ENCODE results near the gene CASP8. TPM values are rescaled to one million over a fixed set of nuclear protein-coding genes. Genes with fewer than 3 reads are reported as not detected.

Gene CASP8
- polyA plus RNA-seq, 1 donor from 2014 or later: not detected

GRCh38 chr2:201270293-201271001, 10.1 kb downstream of the CASP8 start:
- H3K79me2 ChIP-seq (replicated peaks; ENCODE audit: insufficient read depth, low read length): no peaks in the 10 kb centered on the region
- no peaks in the 10 kb centered on the region for H3K9me3 ChIP-seq (ENCODE audit: low read length)
- no peaks in the 10 kb centered on the region for H4K20me1 ChIP-seq (ENCODE audit: insufficient read depth)
- H3K9ac ChIP-seq (ENCODE audit: low read length): no peak overlapping the region
- H3K27ac ChIP-seq (ENCODE audit: low read length): no peak overlapping the region
- H2AFZ ChIP-seq (ENCODE audit: low read depth, low read length): no peak overlapping the region
- no peaks in the 10 kb centered on the region for H3K36me3 ChIP-seq (ENCODE audit: insufficient read depth, low read length)
- H3F3A ChIP-seq (ENCODE audit: insufficient read depth, low read length, poor library complexity, severe bottlenecking): no peaks in the 10 kb centered on the region
- H3K9me2 ChIP-seq (ENCODE audit: insufficient read depth, low read length): no peaks in the 10 kb centered on the region
- H3K4me3 ChIP-seq (ENCODE audit: low read length): no peak overlapping the region
- no peaks in the 10 kb centered on the region for H3K27me3 ChIP-seq (ENCODE audit: insufficient read depth, low read depth, low read length)
- no peak overlapping the region for H3K4me2 ChIP-seq (ENCODE audit: low read length)
- TF ChIP-seq TAF1 (IDR thresholded peaks at IDR 0.05; ENCODE audit: low read depth): no peak
- no peak for TF ChIP-seq CTCF (IDR thresholded peaks at IDR 0.05; ENCODE audit: poor library complexity, severe bottlenecking)
- TF ChIP-seq REST (IDR thresholded peaks at IDR 0.05; ENCODE audit: borderline replicate concordance): no peak
- no peak for TF ChIP-seq MXI1 (conservative IDR thresholded peaks at IDR 0.05; ENCODE audit: poor library complexity, severe bottlenecking)
- TF ChIP-seq RAD21 (conservative IDR thresholded peaks at IDR 0.05): no peak
- TF ChIP-seq POLR2AphosphoS5 (IDR thresholded peaks at IDR 0.05): no peak
- no peak for TF ChIP-seq SMC3 (conservative IDR thresholded peaks at IDR 0.05; ENCODE audit: poor library complexity)
- no peak for TF ChIP-seq EZH2 (IDR thresholded peaks at IDR 0.05; ENCODE audit: borderline replicate concordance, insufficient read depth, low read length, poor library complexity, severe bottlenecking)
- TF ChIP-seq EP300 (conservative IDR thresholded peaks at IDR 0.05; ENCODE audit: poor library complexity, severe bottlenecking): no peak

GRCh38 chr2:201271917-201272316, 11.6 kb downstream of the CASP8 start:
- Histone ChIP-seq H3K36me3 (ENCODE audit: insufficient read depth, low read length) (no peaks in the 10 kb centered on the region), H4K20me1 (ENCODE audit: insufficient read depth) (no peaks in the 10 kb centered on the region), H3K9me2 (ENCODE audit: insufficient read depth, low read length) (no peaks in the 10 kb centered on the region), H3K27me3 (ENCODE audit: insufficient read depth, low read depth, low read length) (no peaks in the 10 kb centered on the region), H3K79me2 (replicated peaks; ENCODE audit: insufficient read depth, low read length) (no peaks in the 10 kb centered on the region), H3K9ac (ENCODE audit: low read length) (no peak overlapping the region), H3K9me3 (ENCODE audit: low read length) (no peaks in the 10 kb centered on the region), H3K4me3 (ENCODE audit: low read length) (no peak overlapping the region), H3K27ac (ENCODE audit: low read length) (no peak overlapping the region), H2AFZ (ENCODE audit: low read depth, low read length) (no peak overlapping the region), H3F3A (ENCODE audit: insufficient read depth, low read length, poor library complexity, severe bottlenecking) (no peaks in the 10 kb centered on the region), H3K4me2 (ENCODE audit: low read length) (no peak overlapping the region)
- TF ChIP-seq TAF1 (IDR thresholded peaks at IDR 0.05; ENCODE audit: low read depth) (no peak), REST (IDR thresholded peaks at IDR 0.05; ENCODE audit: borderline replicate concordance) (no peak), CTCF (IDR thresholded peaks at IDR 0.05; ENCODE audit: poor library complexity, severe bottlenecking) (no peak), RAD21 (conservative IDR thresholded peaks at IDR 0.05) (no peak), POLR2AphosphoS5 (IDR thresholded peaks at IDR 0.05) (no peak), EP300 (conservative IDR thresholded peaks at IDR 0.05; ENCODE audit: poor library complexity, severe bottlenecking) (no peak), EZH2 (IDR thresholded peaks at IDR 0.05; ENCODE audit: borderline replicate concordance, insufficient read depth, low read length, poor library complexity, severe bottlenecking) (no peak), MXI1 (conservative IDR thresholded peaks at IDR 0.05; ENCODE audit: poor library complexity, severe bottlenecking) (no peak), SMC3 (conservative IDR thresholded peaks at IDR 0.05; ENCODE audit: poor library complexity) (no peak)

Data from neural cell (in vitro differentiated cells).